Mesothelial cell of epicardium (in vitro differentiated cells): ENCODE data around the gene REV3L. TPM values are rescaled to one million over a fixed set of nuclear protein-coding genes. Genes with fewer than 3 reads are reported as not detected.
"Not testable (repeated sequence)": the region's sequence is repeated elsewhere in the genome, so short reads cannot be mapped to it uniquely, and the experiment has no call there.

Source experiments
- DNase-seq, 2 experiments: peaks; one replicate each; pipeline ENCODE4 v3.0.0; 2021; ENCODE audit warnings: low spot score in 2 of 2; ENCODE audit not compliant: unreplicated experiment in 2 of 2
- H3K27ac Mint-ChIP-seq: 2 replicates; pipeline ENCODE4 v1.8.0; 2021; ENCODE audit warnings: mixed read lengths
- H3K27me3 Mint-ChIP-seq: 2 replicates; pipeline ENCODE4 v1.8.0; 2021; ENCODE audit warnings: low read depth, mixed read lengths
- H3K36me3 Mint-ChIP-seq: 2 replicates; pipeline ENCODE4 v1.8.0; 2021; ENCODE audit warnings: mixed read lengths
- H3K4me1 Mint-ChIP-seq: 2 replicates; pipeline ENCODE4 v1.8.0; 2021; ENCODE audit warnings: mixed read lengths
- H3K4me3 Mint-ChIP-seq: 2 replicates; pipeline ENCODE4 v1.8.0; 2021; ENCODE audit warnings: mild to moderate bottlenecking, moderate library complexity, mixed read lengths
- H3K9me3 Mint-ChIP-seq: 2 replicates; pipeline ENCODE4 v1.8.0; 2021; ENCODE audit warnings: mixed read lengths
- total RNA-seq: library from RNA; stranded (reverse); gene quantifications from 3 replicates; pipeline ENCODE4 v1.2.1, GENCODE V29; 2021
- TF ChIP-seq, protein P1 (sequence below): fragments of 200-600 bp; sonication (generic); IDR thresholded peaks from one replicate; pipeline ENCODE4 v1.5.0; 2021; ENCODE audit warnings: antibody characterized with exemption; ENCODE audit not compliant: unreplicated experiment

The REV3L gene
- total RNA-seq, 1 donor from 2014 or later = 41.7 TPM

DNA sequence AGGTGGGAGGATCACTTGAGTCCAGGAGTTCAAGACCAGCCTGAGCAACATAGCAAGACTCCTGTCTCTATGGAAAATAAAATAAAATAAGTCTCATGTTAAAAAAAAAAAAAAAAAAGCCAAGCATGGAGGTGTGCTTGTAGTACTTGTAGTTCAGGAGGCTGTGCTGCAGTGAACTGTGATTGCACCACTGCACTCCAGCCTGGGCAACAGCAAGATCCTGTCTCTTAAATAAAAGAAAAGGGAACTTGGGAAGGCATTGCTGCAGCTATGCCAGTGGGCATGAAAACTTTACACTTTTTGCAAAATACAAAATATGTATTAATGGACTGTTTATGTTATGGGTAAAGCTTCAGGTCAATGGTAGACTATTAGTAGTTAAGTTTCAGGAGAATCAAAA, 37.5 kb upstream of the REV3L start:
- H3K27me3 Mint-ChIP-seq = no peaks in the 10 kb centered on the region
- no peak for DNase-seq
- TF ChIP-seq, protein P1, sequence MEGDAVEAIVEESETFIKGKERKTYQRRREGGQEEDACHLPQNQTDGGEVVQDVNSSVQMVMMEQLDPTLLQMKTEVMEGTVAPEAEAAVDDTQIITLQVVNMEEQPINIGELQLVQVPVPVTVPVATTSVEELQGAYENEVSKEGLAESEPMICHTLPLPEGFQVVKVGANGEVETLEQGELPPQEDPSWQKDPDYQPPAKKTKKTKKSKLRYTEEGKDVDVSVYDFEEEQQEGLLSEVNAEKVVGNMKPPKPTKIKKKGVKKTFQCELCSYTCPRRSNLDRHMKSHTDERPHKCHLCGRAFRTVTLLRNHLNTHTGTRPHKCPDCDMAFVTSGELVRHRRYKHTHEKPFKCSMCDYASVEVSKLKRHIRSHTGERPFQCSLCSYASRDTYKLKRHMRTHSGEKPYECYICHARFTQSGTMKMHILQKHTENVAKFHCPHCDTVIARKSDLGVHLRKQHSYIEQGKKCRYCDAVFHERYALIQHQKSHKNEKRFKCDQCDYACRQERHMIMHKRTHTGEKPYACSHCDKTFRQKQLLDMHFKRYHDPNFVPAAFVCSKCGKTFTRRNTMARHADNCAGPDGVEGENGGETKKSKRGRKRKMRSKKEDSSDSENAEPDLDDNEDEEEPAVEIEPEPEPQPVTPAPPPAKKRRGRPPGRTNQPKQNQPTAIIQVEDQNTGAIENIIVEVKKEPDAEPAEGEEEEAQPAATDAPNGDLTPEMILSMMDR = no peak
- H3K4me3 Mint-ChIP-seq = no peak overlapping the region
- peaks cover 14% of the 10 kb centered on the region for H3K9me3 Mint-ChIP-seq
- H3K27ac Mint-ChIP-seq = no peak overlapping the region
- H3K36me3 Mint-ChIP-seq = peaks cover 12% of the 10 kb centered on the region
- H3K4me1 Mint-ChIP-seq = peaks cover 22% of the 10 kb centered on the region

DNA sequence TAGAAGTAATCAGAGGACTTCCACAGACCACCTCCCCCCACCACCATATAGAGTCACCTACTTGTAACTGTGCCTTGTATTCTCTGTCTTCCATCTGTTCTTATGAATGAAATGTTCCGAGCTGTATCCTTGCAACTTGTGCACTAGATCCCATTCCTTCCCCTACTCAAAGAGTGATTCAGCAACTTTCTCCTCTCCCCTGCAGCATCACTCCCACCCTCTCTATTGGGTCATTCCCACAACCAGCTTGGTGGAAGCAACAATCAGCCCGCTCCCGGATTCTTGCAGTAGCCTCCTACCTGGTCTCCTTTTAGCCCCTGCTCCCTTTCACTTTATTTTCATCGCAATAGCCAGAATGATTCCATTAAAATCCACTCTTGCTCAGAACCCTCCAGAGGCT, 34.9 kb upstream of the REV3L start:
- H3K27me3 Mint-ChIP-seq = no peaks in the 10 kb centered on the region
- H3K9me3 Mint-ChIP-seq = peaks cover 14% of the 10 kb centered on the region
- no peak for DNase-seq
- no peak overlapping the region for H3K27ac Mint-ChIP-seq
- TF ChIP-seq, protein P1 = no peak
- H3K4me1 Mint-ChIP-seq = no peaks in the 10 kb centered on the region
- H3K36me3 Mint-ChIP-seq = peaks cover 12% of the 10 kb centered on the region
- no peak overlapping the region for H3K4me3 Mint-ChIP-seq

- H3K4me1 Mint-ChIP-seq = no peaks in the 10 kb centered on the region
- TF ChIP-seq, protein P1 = no peak
- no peak for DNase-seq
- H3K4me3 Mint-ChIP-seq = no peak overlapping the region
- no peak overlapping the region for H3K27ac Mint-ChIP-seq
- H3K9me3 Mint-ChIP-seq = peaks cover 3% of the 10 kb centered on the region
- H3K27me3 Mint-ChIP-seq = no peaks in the 10 kb centered on the region
- H3K36me3 Mint-ChIP-seq = peaks cover 3% of the 10 kb centered on the region
These were observed 32.2 kb upstream of the REV3L start for GRCh38 chr6:111515259-111515658.

DNA sequence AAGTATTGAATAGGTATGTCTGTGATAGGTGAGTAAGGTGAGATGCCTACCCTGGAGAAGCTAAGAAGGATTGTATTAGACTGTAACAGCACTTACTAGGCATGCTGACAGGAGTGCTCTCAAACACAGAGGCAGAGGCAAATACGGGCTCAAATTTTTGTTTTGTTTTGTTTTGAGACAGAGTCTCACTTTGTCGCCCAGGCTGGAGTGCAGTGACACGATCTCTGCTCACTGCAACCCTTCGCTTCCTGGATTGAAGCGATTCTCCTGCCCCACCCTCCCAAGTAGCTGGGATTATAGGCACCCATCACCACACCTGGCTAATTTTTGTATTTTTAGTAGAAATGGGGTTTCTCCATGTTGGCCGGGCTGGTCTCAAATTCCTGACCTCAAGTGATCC, 31.5 kb upstream of the REV3L start:
- H3K27me3 Mint-ChIP-seq, H3K4me3 Mint-ChIP-seq, H3K27ac Mint-ChIP-seq, H3K36me3 Mint-ChIP-seq, H3K4me1 Mint-ChIP-seq, DNase-seq, H3K9me3 Mint-ChIP-seq: not testable (repeated sequence)

GRCh38 chr6:111507219-111507618, 24.2 kb upstream of the REV3L start:
- H3K27me3 Mint-ChIP-seq, DNase-seq, H3K4me3 Mint-ChIP-seq, H3K9me3 Mint-ChIP-seq, H3K27ac Mint-ChIP-seq: not testable (repeated sequence)
- H3K36me3 Mint-ChIP-seq = peaks cover 23% of the 10 kb centered on the region
- H3K4me1 Mint-ChIP-seq = peaks cover 12% of the 10 kb centered on the region

GRCh38 chr6:111505498-111505897, 22.5 kb upstream of the REV3L start:
- H3K4me3 Mint-ChIP-seq, H3K27ac Mint-ChIP-seq, H3K27me3 Mint-ChIP-seq, DNase-seq, H3K9me3 Mint-ChIP-seq: not testable (repeated sequence)
- Mint-ChIP-seq H3K4me1 (peaks cover 14% of the 10 kb centered on the region), H3K36me3 (peaks cover 23% of the 10 kb centered on the region)

GRCh38 chr6:111503660-111504059, 20.6 kb upstream of the REV3L start:
- no peak overlapping the region for H3K4me3 Mint-ChIP-seq
- H3K4me1 Mint-ChIP-seq = peaks cover 22% of the 10 kb centered on the region
- peaks cover 22% of the 10 kb centered on the region for H3K36me3 Mint-ChIP-seq
- peak overlapping the region; percentile 84 for H3K27ac Mint-ChIP-seq
- TF ChIP-seq, protein P1 = no peak
- H3K9me3 Mint-ChIP-seq = peaks cover 10% of the 10 kb centered on the region
- H3K27me3 Mint-ChIP-seq = no peaks in the 10 kb centered on the region
- no peak for DNase-seq
